Osteoblast (primary cell): ENCODE data around the gene TBCD. TPM values are rescaled to one million over a fixed set of nuclear protein-coding genes. Genes with fewer than 3 reads are reported as not detected.

Experiments used
- DNase-seq: peaks from one replicate; pipeline ENCODE4 v3.0.0; 2011; ENCODE audit warnings: low spot score, mixed read lengths; ENCODE audit not compliant: insufficient read length; ENCODE audit errors: missing footprints
- H2AFZ ChIP-seq: 2 replicates; pipeline ENCODE4 v1.6.0; 2011; ENCODE audit warnings: mild to moderate bottlenecking, low read length
- H3K27ac ChIP-seq: 2 replicates; pipeline ENCODE4 v1.5.1; 2011; ENCODE audit warnings: mild to moderate bottlenecking, low read depth, low read length, moderate library complexity
- H3K27me3 ChIP-seq: 2 replicates; pipeline ENCODE4 v1.6.0; 2012; ENCODE audit warnings: mild to moderate bottlenecking, control low read depth, inconsistent platforms, low read length, moderate library complexity; ENCODE audit not compliant: insufficient read depth
- H3K36me3 ChIP-seq: 2 replicates; pipeline ENCODE4 v1.5.1; 2011; ENCODE audit warnings: mild to moderate bottlenecking, low read length, control low read depth, moderate library complexity; ENCODE audit not compliant: insufficient read depth
- H3K4me1 ChIP-seq: 2 replicates; pipeline ENCODE4 v1.5.1; 2011; ENCODE audit warnings: mild to moderate bottlenecking, low read length, control low read depth, moderate library complexity; ENCODE audit not compliant: insufficient read depth
- H3K4me2 ChIP-seq: 2 replicates; pipeline ENCODE4 v1.6.0; 2011; ENCODE audit warnings: mild to moderate bottlenecking, low read length; ENCODE audit not compliant: insufficient read depth
- H3K4me3 ChIP-seq: fragments of 200-600 bp; sonication (generic); 3 replicates; pipeline ENCODE4 v1.5.1; 2012; ENCODE audit warnings: mild to moderate bottlenecking, low read length, inconsistent platforms; ENCODE audit not compliant: insufficient read depth
- H3K79me2 ChIP-seq: 2 replicates; pipeline ENCODE4 v1.6.0; 2012; ENCODE audit warnings: mild to moderate bottlenecking, low read length, control low read depth, inconsistent platforms; ENCODE audit not compliant: insufficient read depth
- H3K9me3 ChIP-seq: 2 replicates; pipeline ENCODE4 v1.5.1; 2011; ENCODE audit warnings: low read depth, low read length, control low read depth
- H4K20me1 ChIP-seq: 2 replicates; pipeline ENCODE4 v1.6.0; 2012; ENCODE audit warnings: mild to moderate bottlenecking, low read length, control low read depth; ENCODE audit not compliant: insufficient read depth
- total RNA-seq: library from RNA; depleted of rRNA; stranded (reverse); fragments of >200 nt; gene quantifications from 2 replicates; pipeline ENCODE4 v1.2.3, GENCODE V29; 2012
- TF ChIP-seq, protein P1 (sequence below): IDR thresholded peaks from 2 replicates; pipeline ENCODE4 v1.5.1; 2011; ENCODE audit warnings: mild to moderate bottlenecking, low read depth, low read length, moderate library complexity; ENCODE audit errors: extremely low read depth

Gene TBCD
- total RNA-seq, 1 donor: 29.0 TPM

DNA sequence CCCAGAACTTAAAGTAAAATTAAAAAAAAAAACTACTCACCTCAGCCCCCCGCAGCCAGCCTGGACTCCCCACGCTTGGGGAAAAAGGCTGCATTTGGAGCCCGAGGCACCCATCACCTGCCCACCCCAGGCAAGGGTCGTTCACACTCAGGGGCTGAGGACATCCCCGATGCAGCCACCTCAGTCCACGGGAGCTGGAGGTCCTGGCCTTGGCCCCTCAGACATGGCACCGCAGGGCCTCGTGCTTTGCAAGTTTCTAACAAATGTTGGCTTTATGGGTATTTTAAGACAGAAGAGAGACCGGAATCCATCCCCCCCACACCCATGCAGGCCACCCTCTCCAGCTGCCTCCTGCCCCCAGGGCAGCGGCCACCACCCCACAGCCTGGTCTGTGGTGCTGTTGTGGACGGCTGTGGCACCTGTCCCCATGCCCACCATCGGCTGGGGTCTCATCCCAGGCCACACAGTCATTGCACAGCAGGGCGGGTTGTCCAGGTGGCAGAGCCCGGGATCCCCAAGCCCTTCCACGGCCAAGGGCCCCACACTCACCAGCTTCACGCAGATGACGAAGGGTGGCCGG is 204.4 kb downstream of the TBCD start:
- H3K4me3 ChIP-seq: no peak overlapping the region
- no peaks in the 10 kb centered on the region for H3K27me3 ChIP-seq
- no peak overlapping the region for H3K27ac ChIP-seq
- H3K4me2 ChIP-seq: no peak overlapping the region
- TF ChIP-seq, protein P1, sequence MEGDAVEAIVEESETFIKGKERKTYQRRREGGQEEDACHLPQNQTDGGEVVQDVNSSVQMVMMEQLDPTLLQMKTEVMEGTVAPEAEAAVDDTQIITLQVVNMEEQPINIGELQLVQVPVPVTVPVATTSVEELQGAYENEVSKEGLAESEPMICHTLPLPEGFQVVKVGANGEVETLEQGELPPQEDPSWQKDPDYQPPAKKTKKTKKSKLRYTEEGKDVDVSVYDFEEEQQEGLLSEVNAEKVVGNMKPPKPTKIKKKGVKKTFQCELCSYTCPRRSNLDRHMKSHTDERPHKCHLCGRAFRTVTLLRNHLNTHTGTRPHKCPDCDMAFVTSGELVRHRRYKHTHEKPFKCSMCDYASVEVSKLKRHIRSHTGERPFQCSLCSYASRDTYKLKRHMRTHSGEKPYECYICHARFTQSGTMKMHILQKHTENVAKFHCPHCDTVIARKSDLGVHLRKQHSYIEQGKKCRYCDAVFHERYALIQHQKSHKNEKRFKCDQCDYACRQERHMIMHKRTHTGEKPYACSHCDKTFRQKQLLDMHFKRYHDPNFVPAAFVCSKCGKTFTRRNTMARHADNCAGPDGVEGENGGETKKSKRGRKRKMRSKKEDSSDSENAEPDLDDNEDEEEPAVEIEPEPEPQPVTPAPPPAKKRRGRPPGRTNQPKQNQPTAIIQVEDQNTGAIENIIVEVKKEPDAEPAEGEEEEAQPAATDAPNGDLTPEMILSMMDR: no peak
- no peaks in the 10 kb centered on the region for H3K36me3 ChIP-seq
- H3K9me3 ChIP-seq: no peaks in the 10 kb centered on the region
- H2AFZ ChIP-seq: no peak overlapping the region
- DNase-seq: peak; percentile 62
- H3K4me1 ChIP-seq: no peaks in the 10 kb centered on the region
- no peaks in the 10 kb centered on the region for H3K79me2 ChIP-seq
- no peaks in the 10 kb centered on the region for H4K20me1 ChIP-seq

DNA sequence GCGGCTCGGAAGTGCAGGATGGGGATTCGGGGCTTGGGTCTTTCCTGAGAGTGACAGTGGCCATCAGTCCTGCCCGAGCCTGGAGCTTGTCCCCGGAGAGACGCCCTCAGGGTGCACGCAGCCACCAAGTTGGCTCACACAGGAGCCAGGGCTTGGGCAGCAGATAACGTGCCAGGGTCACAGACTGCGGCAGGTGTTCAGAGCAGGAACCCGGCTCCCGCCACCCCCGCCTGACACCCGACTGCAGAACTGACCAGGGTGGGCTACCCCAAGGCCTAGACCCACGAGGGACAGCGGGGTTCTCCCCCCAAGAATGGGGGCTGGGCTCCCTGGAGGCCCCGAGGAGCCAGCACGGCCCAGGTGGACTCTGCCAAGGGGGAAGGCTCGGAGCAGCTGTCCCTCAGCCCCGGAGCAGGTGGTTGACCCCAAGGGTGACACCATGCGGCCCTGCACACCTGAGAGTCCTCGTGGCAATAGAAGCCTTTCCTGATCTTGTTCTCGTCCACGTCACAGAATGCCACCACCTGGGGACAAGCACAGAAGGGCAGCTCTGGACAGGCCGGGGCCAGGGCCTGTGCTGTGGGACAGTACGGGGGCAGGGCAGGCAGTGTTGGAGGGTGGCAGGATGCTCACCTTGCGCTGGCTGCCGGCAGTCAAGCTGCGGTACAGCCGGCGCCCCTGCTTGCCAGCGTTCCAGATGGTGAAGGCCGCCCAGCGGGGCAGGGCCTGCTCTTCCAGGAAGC is 205.0 kb downstream of the TBCD start:
- Histone ChIP-seq H2AFZ (no peak overlapping the region), H3K9me3 (no peaks in the 10 kb centered on the region), H3K36me3 (no peaks in the 10 kb centered on the region), H3K4me3 (no peak overlapping the region), H3K27me3 (no peaks in the 10 kb centered on the region), H3K4me1 (no peaks in the 10 kb centered on the region), H3K27ac (no peak overlapping the region), H3K79me2 (no peaks in the 10 kb centered on the region), H3K4me2 (no peak overlapping the region), H4K20me1 (no peaks in the 10 kb centered on the region)
- TF ChIP-seq, protein P1: no peak
- DNase-seq: peak; percentile 85

DNA sequence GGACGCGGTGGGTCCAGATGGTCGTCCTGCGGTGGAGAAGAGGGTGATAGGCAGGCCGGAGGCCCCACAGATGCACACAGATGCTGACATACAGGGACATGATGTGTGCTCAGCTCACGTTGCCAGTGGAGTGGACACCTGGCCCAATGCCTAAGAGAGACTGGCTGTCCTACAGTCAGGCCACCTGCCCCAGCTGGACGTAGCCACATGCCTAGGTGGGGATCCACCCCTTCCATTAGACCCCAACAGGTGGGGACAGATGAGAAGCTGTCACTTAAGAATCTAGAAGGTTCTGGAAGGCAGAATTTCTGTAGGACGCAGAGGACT is 205.6 kb downstream of the TBCD start:
- TF ChIP-seq, protein P1: no peak
- Histone ChIP-seq H4K20me1 (no peaks in the 10 kb centered on the region), H3K27me3 (no peaks in the 10 kb centered on the region), H3K4me1 (peaks cover 4% of the 10 kb centered on the region), H3K79me2 (no peaks in the 10 kb centered on the region), H3K9me3 (no peaks in the 10 kb centered on the region), H3K4me3 (no peak overlapping the region), H3K27ac (no peak overlapping the region), H3K36me3 (no peaks in the 10 kb centered on the region), H3K4me2 (no peak overlapping the region), H2AFZ (no peak overlapping the region)
- no peak for DNase-seq

DNA sequence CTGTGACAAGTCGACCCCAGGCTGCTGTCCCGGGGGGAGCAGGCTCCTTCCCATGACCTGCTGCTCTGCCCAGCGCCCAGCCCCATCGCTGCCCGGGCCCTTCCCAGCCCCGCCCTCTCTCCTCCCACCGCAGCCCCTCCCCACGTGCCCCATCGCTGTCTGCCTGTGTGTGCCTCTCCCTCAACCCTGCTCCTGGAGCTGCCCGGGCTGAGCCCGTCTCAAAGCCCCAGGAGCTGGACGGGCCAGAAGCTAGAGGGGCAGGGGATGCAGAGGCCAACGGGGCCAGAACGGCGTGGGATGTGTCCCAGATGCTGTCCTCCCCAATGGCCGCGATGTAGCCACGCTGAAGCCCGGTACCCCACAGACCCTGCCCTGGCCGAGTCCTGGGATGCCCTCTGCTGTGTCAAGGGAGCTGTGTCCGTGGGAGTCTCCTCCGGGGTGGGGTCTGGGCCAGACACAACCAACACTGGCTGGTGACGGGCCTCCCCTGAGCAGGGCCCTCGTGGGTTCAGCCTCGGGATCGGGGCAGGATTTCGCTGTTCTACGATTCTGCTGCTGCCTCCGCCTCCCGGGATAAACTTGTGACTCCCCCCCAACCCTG is 206.2 kb downstream of the TBCD start:
- no peaks in the 10 kb centered on the region for H3K36me3 ChIP-seq
- H3K4me1 ChIP-seq: peaks cover 10% of the 10 kb centered on the region
- no peak for DNase-seq
- H4K20me1 ChIP-seq: no peaks in the 10 kb centered on the region
- no peaks in the 10 kb centered on the region for H3K9me3 ChIP-seq
- no peaks in the 10 kb centered on the region for H3K79me2 ChIP-seq
- H3K27ac ChIP-seq: no peak overlapping the region
- H3K27me3 ChIP-seq: no peaks in the 10 kb centered on the region
- H3K4me3 ChIP-seq: no peak overlapping the region
- TF ChIP-seq, protein P1: no peak
- H3K4me2 ChIP-seq: no peak overlapping the region
- H2AFZ ChIP-seq: no peak overlapping the region
